Measurements from ENCODE around the gene METTL25B. TPM values are rescaled to one million over a fixed set of nuclear protein-coding genes. Genes with fewer than 3 reads are reported as not detected.
"Not testable (repeated sequence)": the region's sequence is repeated elsewhere in the genome, so short reads cannot be mapped to it uniquely, and the experiment has no call there.

The METTL25B gene
- polyA plus RNA-seq, 1 donor, result 22.2 TPM

- DNase-seq, result no peak
Observed at GRCh38 chr1:156749419-156750118, 21.3 kb downstream of the METTL25B start.

GRCh38 chr1:156750191-156750672, 22.0 kb downstream of the METTL25B start:
- DNase-seq, result no peak

GRCh38 chr1:156750711-156751450, 22.6 kb downstream of the METTL25B start:
- DNase-seq, result peak; percentile 52

GRCh38 chr1:156751451-156751756, 23.1 kb downstream of the METTL25B start, which contains the start of gene HDGF:
HDGF (minus strand) TSS chr1:156751675; CDS start chr1:156751429, 246 bp downstream.
- DNase-seq, result no peak

- peak; percentile 97 for DNase-seq
Observed at GRCh38 chr1:156751757-156752481, 23.6 kb downstream of the METTL25B start.

DNA sequence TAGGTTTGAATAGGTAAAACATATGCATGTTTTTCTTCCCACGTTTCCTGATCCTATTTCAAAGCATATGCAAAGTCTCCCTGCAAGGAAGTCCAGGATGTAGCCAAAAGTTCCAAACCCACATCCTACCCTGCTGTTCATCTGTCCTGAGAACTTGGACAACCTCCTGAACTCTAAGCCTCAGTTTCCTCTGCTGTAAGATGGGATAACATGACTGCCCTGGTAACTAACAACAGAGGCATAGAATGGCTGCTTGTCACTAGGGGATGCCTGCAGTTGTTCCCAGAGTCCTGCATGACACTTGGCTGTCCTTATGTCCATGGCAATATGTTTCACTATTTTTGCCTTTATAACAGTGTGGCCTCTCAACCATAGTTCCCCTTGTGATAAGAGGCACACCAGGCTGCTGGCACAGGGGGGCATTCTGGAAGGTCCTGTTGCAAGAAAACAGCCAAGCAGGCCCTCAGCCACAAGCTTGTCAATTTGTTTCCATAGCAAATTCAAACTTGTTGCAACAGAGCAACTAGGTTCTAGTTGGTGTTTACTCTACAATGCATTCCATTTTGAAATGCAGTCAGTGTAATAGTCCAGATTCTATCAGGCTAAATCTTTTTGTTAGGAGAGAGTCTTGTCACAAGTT, 24.7 kb downstream of the METTL25B start:
- no peak for DNase-seq

- no peak for DNase-seq
Observed at GRCh38 chr1:156754219-156754618, 25.9 kb downstream of the METTL25B start.

DNA sequence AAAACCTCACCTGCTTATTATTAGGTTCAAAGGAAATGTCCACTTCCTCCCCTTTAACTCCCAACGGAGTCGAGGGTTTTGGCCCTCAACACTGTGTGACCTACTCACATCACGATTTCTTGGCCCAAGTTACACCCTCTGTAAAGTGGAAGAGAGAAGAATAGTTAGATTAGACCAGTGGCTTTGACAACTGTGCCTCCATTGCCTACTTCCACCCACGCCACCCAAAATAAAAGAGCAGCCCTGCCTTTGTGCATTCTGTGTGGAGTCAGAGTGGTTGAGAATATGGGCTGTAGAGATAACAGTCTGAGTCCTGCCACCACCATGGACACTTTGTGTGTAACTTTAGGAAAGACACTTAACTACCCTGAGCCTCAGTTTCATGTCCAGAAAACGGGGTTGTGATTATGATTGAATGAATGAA, 27.3 kb downstream of the METTL25B start:
- DNase-seq, result no peak

GRCh38 chr1:156756355-156756754, 28.1 kb downstream of the METTL25B start:
- no peak for DNase-seq

- DNase-seq, result not testable (repeated sequence)
Observed at GRCh38 chr1:156757572-156758253, 29.4 kb downstream of the METTL25B start.

DNA sequence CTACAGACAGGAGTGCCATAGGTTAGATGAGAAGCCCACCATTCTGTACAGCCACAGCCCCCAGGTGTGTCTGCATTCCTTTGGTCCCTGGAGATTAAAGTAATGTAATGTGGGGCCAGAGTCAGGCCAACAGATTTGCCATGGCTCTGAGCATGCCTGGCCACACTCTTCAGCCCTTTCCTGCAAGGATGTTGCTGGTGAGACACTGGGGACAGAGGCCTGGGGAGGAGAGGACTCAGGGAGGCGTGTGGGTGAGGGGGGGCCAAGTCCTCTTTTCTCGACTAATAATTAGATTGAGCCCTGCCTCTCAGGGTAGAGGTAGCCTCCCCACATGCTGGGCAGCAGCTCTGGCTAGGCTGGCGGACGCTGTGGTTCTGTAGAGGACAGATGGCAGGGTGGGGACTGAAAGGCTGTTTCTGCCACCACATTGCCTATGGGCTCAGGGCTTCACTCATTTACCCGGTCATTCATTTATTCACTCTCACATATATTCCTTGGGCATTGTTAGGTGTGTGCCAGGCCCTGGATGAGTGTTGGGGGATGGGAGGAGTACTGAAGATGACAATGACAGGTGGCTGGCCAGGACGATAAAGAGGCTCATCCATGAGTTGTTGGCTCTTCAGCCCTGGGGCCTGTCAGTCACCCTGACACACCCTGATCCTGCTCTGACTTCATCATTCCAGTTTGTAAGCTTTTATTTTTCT, 32.0 kb downstream of the METTL25B start:
- DNase-seq, result no peak

DNA sequence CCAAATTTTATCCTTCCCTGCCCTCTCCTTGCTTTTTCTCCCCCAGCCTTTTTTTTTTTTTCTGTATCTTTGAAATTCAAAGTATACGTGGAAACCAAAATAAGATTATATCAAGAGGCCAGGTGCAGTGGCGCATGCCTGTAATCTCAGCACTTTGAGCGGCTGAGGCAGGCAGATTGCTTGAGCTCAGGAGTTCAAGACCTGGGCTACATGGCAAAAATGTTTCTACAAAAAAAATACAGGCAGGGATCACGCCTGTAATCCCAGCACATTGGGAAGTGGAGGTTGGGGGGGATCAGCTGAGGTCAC, 32.5 kb downstream of the METTL25B start:
- no peak for DNase-seq

GRCh38 chr1:156765136-156765535, 36.9 kb downstream of the METTL25B start:
- DNase-seq, result not testable (repeated sequence)

DNA sequence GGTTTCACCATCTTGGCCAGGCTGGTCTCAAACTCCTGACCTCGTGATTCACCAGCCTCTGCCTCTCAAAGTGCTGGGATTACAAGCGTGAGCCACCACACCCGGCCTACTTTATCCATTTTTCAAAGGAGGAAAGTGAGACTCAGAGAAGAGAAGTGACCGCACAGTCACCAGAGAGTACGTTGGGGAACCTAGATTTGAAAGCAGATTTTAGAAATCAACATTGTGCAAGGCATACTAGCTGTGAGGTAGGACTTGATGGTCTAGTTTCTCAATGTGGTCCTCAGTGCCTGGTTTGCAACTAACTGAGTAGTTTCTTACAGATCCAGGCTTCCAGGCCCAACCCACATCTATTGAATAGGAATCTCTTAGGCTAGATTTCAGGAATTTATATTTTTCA, 37.4 kb downstream of the METTL25B start:
- DNase-seq, result no peak

DNA sequence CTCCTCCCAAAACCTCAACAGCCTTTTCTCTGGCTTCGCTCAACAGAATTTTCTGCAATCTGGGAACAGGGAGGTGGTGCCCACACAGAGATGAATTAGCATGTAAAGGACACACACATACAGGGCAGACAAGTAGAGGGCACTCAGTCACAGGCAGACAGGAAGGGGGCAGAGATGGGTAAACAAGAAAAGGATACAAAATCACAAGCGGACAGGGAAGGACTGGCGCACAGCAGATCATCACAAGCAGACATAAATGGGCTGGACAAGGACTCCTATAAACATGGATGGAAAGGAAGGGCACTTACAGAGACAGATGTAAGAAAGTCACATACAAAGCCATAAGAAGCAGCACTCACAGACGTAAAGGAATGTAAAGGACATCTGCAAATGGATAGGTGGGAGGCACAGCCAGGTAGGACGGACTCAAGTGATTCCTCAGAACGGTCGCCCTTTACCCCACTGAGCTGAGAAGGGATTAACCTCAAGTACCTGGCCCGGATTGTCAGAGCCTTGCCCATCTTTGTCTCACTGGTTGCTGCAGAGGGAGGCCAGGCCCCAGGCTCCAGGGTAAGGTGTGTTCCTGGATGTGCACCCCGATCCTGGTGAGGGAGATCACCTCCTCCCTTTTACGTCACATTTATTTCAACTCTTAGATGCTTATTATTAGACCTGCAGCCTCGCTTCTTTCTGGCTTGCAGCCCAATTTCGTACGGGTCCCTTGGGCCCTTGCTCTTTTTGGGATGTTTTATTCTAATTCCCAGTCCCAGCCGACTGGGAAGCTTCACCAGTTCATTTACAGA, 38.2 kb downstream of the METTL25B start:
- no peak for DNase-seq

DNA sequence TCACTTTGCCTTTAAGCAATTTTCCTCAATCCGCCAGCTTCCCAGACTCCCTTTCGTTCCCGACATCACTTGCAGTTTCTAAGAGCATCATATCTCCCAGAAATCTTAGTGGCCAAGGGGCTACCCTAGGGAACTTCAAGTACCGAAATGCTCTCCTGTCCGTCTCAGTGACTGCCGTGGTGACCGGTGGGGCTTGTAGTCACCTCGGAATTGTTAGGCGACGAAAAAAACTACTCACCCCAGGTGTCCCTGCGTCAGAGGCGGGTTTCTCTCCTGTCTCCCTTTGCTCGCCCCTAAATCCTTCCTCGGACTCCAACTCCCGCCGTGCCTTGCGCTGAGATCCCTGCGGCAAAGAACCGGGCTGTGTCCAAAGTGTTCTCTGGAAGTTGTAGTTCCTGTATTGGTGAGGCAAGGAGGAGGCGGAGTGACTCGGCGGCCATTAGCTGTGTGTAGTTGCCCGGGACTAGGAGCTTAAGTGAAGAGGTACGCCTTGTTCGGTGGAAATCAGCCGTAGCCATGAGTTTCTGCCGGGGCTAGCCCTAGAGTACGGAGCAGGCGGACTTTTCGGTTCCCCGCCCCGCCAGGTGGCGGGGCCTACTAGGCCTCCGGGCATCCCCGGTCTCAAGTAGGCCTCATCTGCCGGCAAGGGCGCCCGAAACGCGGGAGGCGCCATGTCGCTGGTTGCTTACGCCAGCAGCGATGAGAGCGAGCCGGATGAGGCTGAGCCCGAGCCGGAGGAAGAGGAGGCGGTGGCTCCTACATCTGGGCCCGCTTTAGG, 39.0 kb downstream of the METTL25B start, which contains the start of gene PRCC:
Gene PRCC, plus strand, starts transcription at position 435 of the 778 bp plus-strand sequence. Its CDS starts 237 bp downstream, at position 672.
- peak; percentile 99 for DNase-seq

- DNase-seq, result no peak
Observed at GRCh38 chr1:156767879-156768604, 39.8 kb downstream of the METTL25B start.

- no peak for DNase-seq
Observed at GRCh38 chr1:156768610-156769295, 40.5 kb downstream of the METTL25B start.
